ENCODE measurements around the gene EIF5A.

EIF5A gene

GRCh38 chr17:7341842-7342241 is 34.4 kb downstream of the EIF5A start:
- DNase-seq (ENCODE audit: low spot score in 2 of 2) = no peak
- ATAC-seq (ENCODE audit: low read depth) = no peak
- Mint-ChIP-seq H3K4me3 (no peak overlapping the region), H3K27me3 (no peaks in the 10 kb centered on the region), H3K9me3 (no peaks in the 10 kb centered on the region), H3K4me1 (peaks cover 24% of the 10 kb centered on the region), H3K27ac (no peak overlapping the region), H3K36me3 (peaks cover 17% of the 10 kb centered on the region)

GRCh38 chr17:7343250-7343649 is 35.8 kb downstream of the EIF5A start:
- Mint-ChIP-seq H3K27ac (peak overlapping the region; percentile 47), H3K4me1 (peaks cover 14% of the 10 kb centered on the region), H3K36me3 (peaks cover 22% of the 10 kb centered on the region), H3K9me3 (no peaks in the 10 kb centered on the region), H3K4me3 (no peak overlapping the region), H3K27me3 (no peaks in the 10 kb centered on the region)
- DNase-seq (ENCODE audit: low spot score in 2 of 2) (no peak), ATAC-seq (ENCODE audit: low read depth) (no peak)

GRCh38 chr17:7346761-7347614 is 39.6 kb downstream of the EIF5A start:
- Mint-ChIP-seq H3K36me3 (peaks cover 15% of the 10 kb centered on the region), H3K4me1 (peaks cover 18% of the 10 kb centered on the region), H3K27me3 (no peaks in the 10 kb centered on the region), H3K27ac (no peak overlapping the region), H3K9me3 (no peaks in the 10 kb centered on the region), H3K4me3 (no peak overlapping the region)
- ATAC-seq (ENCODE audit: low read depth) (no peak), DNase-seq (ENCODE audit: low spot score in 2 of 2) (no peak)

GRCh38 chr17:7347630-7348477 is 40.4 kb downstream of the EIF5A start:
- Mint-ChIP-seq H3K9me3 (no peaks in the 10 kb centered on the region), H3K27me3 (no peaks in the 10 kb centered on the region), H3K4me1 (peaks cover 24% of the 10 kb centered on the region), H3K27ac (no peak overlapping the region), H3K4me3 (no peak overlapping the region), H3K36me3 (peaks cover 15% of the 10 kb centered on the region)
- ATAC-seq (ENCODE audit: low read depth) (no peak), DNase-seq (ENCODE audit: low spot score in 2 of 2) (no peak)

GRCh38 chr17:7348478-7349242 is 41.2 kb downstream of the EIF5A start:
- Mint-ChIP-seq H3K9me3 (no peaks in the 10 kb centered on the region), H3K36me3 (peaks cover 12% of the 10 kb centered on the region), H3K4me3 (no peak overlapping the region), H3K4me1 (peaks cover 22% of the 10 kb centered on the region), H3K27ac (peak overlapping the region; percentile 88), H3K27me3 (no peaks in the 10 kb centered on the region)
- ATAC-seq (ENCODE audit: low read depth) = no peak
- DNase-seq (ENCODE audit: low spot score in 2 of 2) = no peak

GRCh38 chr17:7351665-7352502 is 44.5 kb downstream of the EIF5A start, which contains the start of gene KCTD11:
Gene KCTD11, plus strand, starts transcription at chr17:7352162.
- H3K4me1 Mint-ChIP-seq = peaks cover 30% of the 10 kb centered on the region
- no peaks in the 10 kb centered on the region for H3K27me3 Mint-ChIP-seq
- peaks cover 8% of the 10 kb centered on the region for H3K36me3 Mint-ChIP-seq
- H3K9me3 Mint-ChIP-seq = no peaks in the 10 kb centered on the region
- peak within 1 kb of the TSS; percentile 96 for H3K4me3 Mint-ChIP-seq
- DNase-seq (ENCODE audit: low spot score in 2 of 2) (peak; percentile 50 to 68), ATAC-seq (ENCODE audit: low read depth) (peak; percentile 42)
- peak within 1 kb of the TSS; percentile 90 for H3K27ac Mint-ChIP-seq

GRCh38 chr17:7352503-7352889 is 45.1 kb downstream of the EIF5A start:
- Mint-ChIP-seq H3K27ac (peak overlapping the region; percentile 90), H3K27me3 (no peaks in the 10 kb centered on the region), H3K36me3 (peaks cover 4% of the 10 kb centered on the region), H3K4me1 (peaks cover 30% of the 10 kb centered on the region), H3K9me3 (no peaks in the 10 kb centered on the region), H3K4me3 (peak overlapping the region; percentile 96)
- DNase-seq (ENCODE audit: low spot score in 2 of 2) (no peak), ATAC-seq (ENCODE audit: low read depth) (no peak)

GRCh38 chr17:7352910-7353635 is 45.6 kb downstream of the EIF5A start:
- H3K4me1 Mint-ChIP-seq = peaks cover 30% of the 10 kb centered on the region
- no peak for ATAC-seq (ENCODE audit: low read depth)
- peaks cover 3% of the 10 kb centered on the region for H3K36me3 Mint-ChIP-seq
- no peaks in the 10 kb centered on the region for H3K27me3 Mint-ChIP-seq
- H3K4me3 Mint-ChIP-seq = peak overlapping the region; percentile 96
- peak overlapping the region; percentile 90 for H3K27ac Mint-ChIP-seq
- DNase-seq (ENCODE audit: low spot score in 2 of 2) = no peak
- H3K9me3 Mint-ChIP-seq = no peaks in the 10 kb centered on the region

GRCh38 chr17:7354262-7354843 is 46.9 kb downstream of the EIF5A start:
- Mint-ChIP-seq H3K27ac (peak overlapping the region; percentile 54), H3K4me3 (no peak overlapping the region), H3K27me3 (no peaks in the 10 kb centered on the region), H3K36me3 (no peaks in the 10 kb centered on the region), H3K4me1 (peaks cover 26% of the 10 kb centered on the region), H3K9me3 (no peaks in the 10 kb centered on the region)
- ATAC-seq (ENCODE audit: low read depth) (no peak), DNase-seq (ENCODE audit: low spot score in 2 of 2) (no peak)

GRCh38 chr17:7355053-7355452 is 47.6 kb downstream of the EIF5A start, which contains the start of gene TMEM95:
Gene TMEM95, plus strand, starts transcription at chr17:7355156. Its CDS starts 49 bp downstream, at chr17:7355205.
- Mint-ChIP-seq H3K4me1 (peaks cover 23% of the 10 kb centered on the region), H3K9me3 (no peaks in the 10 kb centered on the region), H3K27ac (peak within 1 kb of the TSS; percentile 54), H3K4me3 (no peak within 1 kb of the TSS), H3K27me3 (no peaks in the 10 kb centered on the region), H3K36me3 (no peaks in the 10 kb centered on the region)
- DNase-seq (ENCODE audit: low spot score in 2 of 2) (no peak), ATAC-seq (ENCODE audit: low read depth) (no peak)

- ATAC-seq (ENCODE audit: low read depth) (no peak), DNase-seq (ENCODE audit: low spot score in 2 of 2) (no peak)
- Mint-ChIP-seq H3K27me3 (no peaks in the 10 kb centered on the region), H3K36me3 (no peaks in the 10 kb centered on the region), H3K4me1 (peaks cover 20% of the 10 kb centered on the region), H3K4me3 (no peak overlapping the region), H3K9me3 (no peaks in the 10 kb centered on the region), H3K27ac (no peak overlapping the region)
Observed at GRCh38 chr17:7355573-7355972, 48.1 kb downstream of the EIF5A start.

GRCh38 chr17:7356072-7356549 is 48.7 kb downstream of the EIF5A start:
- no peaks in the 10 kb centered on the region for H3K27me3 Mint-ChIP-seq
- no peaks in the 10 kb centered on the region for H3K36me3 Mint-ChIP-seq
- H3K4me3 Mint-ChIP-seq = no peak overlapping the region

More at GRCh38 chr17:7356072-7356549, 48.7 kb downstream of the EIF5A start:
- DNase-seq (ENCODE audit: low spot score in 2 of 2) (peak; percentile 87 to 88), ATAC-seq (ENCODE audit: low read depth) (peak; percentile 71)
- Mint-ChIP-seq H3K4me1 (peaks cover 20% of the 10 kb centered on the region), H3K27ac (no peak overlapping the region), H3K9me3 (no peaks in the 10 kb centered on the region)

Measured in memory B cell (primary cell).